ENCODE results near the gene SNAPC4.

GRCh38 chr9:136357202-136357725 is 42.7 kb downstream of the SNAPC4 start:
- no peak for TF ChIP-seq EP300 (IDR thresholded peaks at IDR 0.05; ENCODE audit: low read depth)
- no peak for TF ChIP-seq CTCF (IDR thresholded peaks at IDR 0.05)
- TF ChIP-seq POLR2A (IDR thresholded peaks at IDR 0.05), result no peak

All from transverse colon (tissue), 3 donors.